Hepatocyte (in vitro differentiated cells): ENCODE measurements around the gene TUBB1. TPM values are rescaled to one million over a fixed set of nuclear protein-coding genes. Genes with fewer than 3 reads are reported as not detected.

Experiments
- DNase-seq: peaks from one replicate; pipeline ENCODE4 v3.0.0-alpha.2; 2016; ENCODE audit warnings: low spot score
- H2AFZ ChIP-seq: fragments of 200-600 bp; sonication (generic); 2 replicates; pipeline ENCODE4 v1.6.0; 2016; ENCODE audit warnings: antibody characterized with exemption, mild to moderate bottlenecking
- H3K27ac ChIP-seq: fragments of 200-600 bp; sonication (generic); 2 replicates; pipeline ENCODE4 v1.5.1; 2016; ENCODE audit warnings: mild to moderate bottlenecking
- H3K27me3 ChIP-seq: fragments of 200-600 bp; sonication (generic); 2 replicates; pipeline ENCODE4 v1.6.1; 2016
- H3K36me3 ChIP-seq: fragments of 200-600 bp; sonication (generic); replicated peaks from 2 replicates; pipeline ENCODE4 v1.5.1; 2016; ENCODE audit warnings: low read depth; ENCODE audit not compliant: insufficient read depth
- H3K4me1 ChIP-seq: fragments of 200-600 bp; sonication (generic); 2 replicates; pipeline ENCODE4 v1.5.1; 2016; ENCODE audit warnings: mild to moderate bottlenecking, moderate library complexity; ENCODE audit not compliant: insufficient read depth
- H3K4me2 ChIP-seq: fragments of 200-600 bp; sonication (generic); 2 replicates; pipeline ENCODE4 v1.6.0; 2016
- H3K4me3 ChIP-seq: fragments of 200-600 bp; sonication (generic); 2 replicates; pipeline ENCODE4 v1.5.1; 2016; ENCODE audit warnings: mild to moderate bottlenecking
- H3K79me2 ChIP-seq: fragments of 200-600 bp; sonication (generic); 2 replicates; pipeline ENCODE4 v1.6.0; 2017; ENCODE audit warnings: mild to moderate bottlenecking
- H3K9me2 ChIP-seq: fragments of 200-600 bp; sonication (generic); replicated peaks from 2 replicates; pipeline ENCODE4 v1.6.0; 2017; ENCODE audit warnings: mild to moderate bottlenecking; ENCODE audit not compliant: insufficient read depth
- H3K9me3 ChIP-seq: fragments of 200-600 bp; sonication (generic); 2 replicates; pipeline ENCODE4 v1.5.1; 2016; ENCODE audit warnings: low read depth, mild to moderate bottlenecking
- H4K20me1 ChIP-seq: fragments of 200-600 bp; sonication (generic); 2 replicates; pipeline ENCODE4 v1.6.0; 2016; ENCODE audit warnings: mild to moderate bottlenecking; ENCODE audit not compliant: insufficient read depth, poor library complexity, severe bottlenecking
- EZH2 ChIP-seq: fragments of 200-600 bp; sonication (generic); IDR thresholded peaks from 2 replicates; pipeline ENCODE4 v1.6.1; 2016; ENCODE audit warnings: antibody characterized with exemption, mild to moderate bottlenecking, borderline replicate concordance
- EZH2phosphoT487 ChIP-seq: fragments of 200-600 bp; sonication (generic); IDR thresholded peaks from one replicate; pipeline ENCODE4 v1.6.1; 2018; ENCODE audit warnings: antibody characterized with exemption, mild to moderate bottlenecking, low read depth, moderate library complexity; ENCODE audit not compliant: unreplicated experiment, severe bottlenecking
- WGBS: methylation state at CpG from one replicate; pipeline ENCODE4 v1.1.6; 2016; ENCODE audit warnings: low lambda C conversion rate; ENCODE audit errors: missing lambda C conversion rate; 5-methylcytosine and 5-hydroxymethylcytosine counted together
- polyA plus RNA-seq: library from polyadenylated mRNA; unstranded; fragments of >200 nt; fragmentation: Nextera tagmentation; extraction: Ambion mirVana; gene quantifications from 2 replicates; pipeline ENCODE4 v1.2.1, GENCODE V29; 2016
- total RNA-seq: library from RNA; depleted of rRNA; stranded (reverse); fragments of >200 nt; gene quantifications from 2 replicates; pipeline ENCODE4 v1.2.3, GENCODE V29; 2014
- TF ChIP-seq, protein P1 (sequence below): fragments of 200-600 bp; sonication (generic); IDR thresholded peaks from 2 replicates; pipeline ENCODE4 v1.5.1; 2016; ENCODE audit warnings: antibody characterized with exemption, mild to moderate bottlenecking; ENCODE audit not compliant: poor library complexity

Gene TUBB1
- total and polyA plus RNA-seq, 2 experiments from 2014 or later: 0.05 to 0.10 TPM

DNA sequence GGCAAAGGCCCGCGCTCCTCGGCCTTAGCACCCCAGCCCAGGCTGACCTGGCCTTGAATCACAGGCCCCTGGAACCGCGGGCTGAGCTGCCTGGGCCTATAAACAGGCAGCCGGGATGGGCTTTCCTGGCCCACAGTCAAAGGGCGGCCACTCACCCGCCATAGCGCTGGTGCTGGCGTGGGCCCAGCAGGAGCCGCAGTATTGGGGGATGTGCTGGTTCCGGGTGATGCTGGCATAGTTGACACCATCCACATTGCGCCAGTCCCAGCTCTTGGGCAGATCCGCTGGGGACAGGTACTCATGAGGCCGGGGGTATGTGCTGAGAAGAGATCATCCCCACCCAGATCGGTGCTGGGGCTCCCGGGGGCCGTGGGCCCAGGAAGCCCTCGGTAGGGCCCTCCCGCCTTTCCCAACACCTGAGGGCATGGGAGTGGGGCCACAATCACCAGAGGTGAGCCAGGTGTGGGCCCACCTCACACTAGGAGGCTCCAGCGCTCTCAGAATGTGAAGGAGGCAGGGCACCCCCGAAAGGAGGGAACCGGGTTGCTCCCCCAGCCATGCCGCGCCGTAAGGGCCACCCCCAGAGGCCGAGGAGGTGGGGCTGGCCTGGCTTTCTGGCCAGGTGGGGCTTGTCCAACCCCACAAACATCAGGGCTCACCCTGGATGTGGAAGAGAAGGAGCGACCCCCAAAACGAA is 12.9 kb upstream of the TUBB1 start:
- no peak for DNase-seq
- TF ChIP-seq EZH2phosphoT487 (no peak), EZH2 (no peak)
- TF ChIP-seq, protein P1, sequence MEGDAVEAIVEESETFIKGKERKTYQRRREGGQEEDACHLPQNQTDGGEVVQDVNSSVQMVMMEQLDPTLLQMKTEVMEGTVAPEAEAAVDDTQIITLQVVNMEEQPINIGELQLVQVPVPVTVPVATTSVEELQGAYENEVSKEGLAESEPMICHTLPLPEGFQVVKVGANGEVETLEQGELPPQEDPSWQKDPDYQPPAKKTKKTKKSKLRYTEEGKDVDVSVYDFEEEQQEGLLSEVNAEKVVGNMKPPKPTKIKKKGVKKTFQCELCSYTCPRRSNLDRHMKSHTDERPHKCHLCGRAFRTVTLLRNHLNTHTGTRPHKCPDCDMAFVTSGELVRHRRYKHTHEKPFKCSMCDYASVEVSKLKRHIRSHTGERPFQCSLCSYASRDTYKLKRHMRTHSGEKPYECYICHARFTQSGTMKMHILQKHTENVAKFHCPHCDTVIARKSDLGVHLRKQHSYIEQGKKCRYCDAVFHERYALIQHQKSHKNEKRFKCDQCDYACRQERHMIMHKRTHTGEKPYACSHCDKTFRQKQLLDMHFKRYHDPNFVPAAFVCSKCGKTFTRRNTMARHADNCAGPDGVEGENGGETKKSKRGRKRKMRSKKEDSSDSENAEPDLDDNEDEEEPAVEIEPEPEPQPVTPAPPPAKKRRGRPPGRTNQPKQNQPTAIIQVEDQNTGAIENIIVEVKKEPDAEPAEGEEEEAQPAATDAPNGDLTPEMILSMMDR: no peak
- no peaks in the 10 kb centered on the region for H3K9me3 ChIP-seq
- peak overlapping the region; percentile 98 for H3K4me2 ChIP-seq
- H3K27me3 ChIP-seq: no peaks in the 10 kb centered on the region
- no peaks in the 10 kb centered on the region for H3K36me3 ChIP-seq
- H3K9me2 ChIP-seq: no peaks in the 10 kb centered on the region
- H3K4me1 ChIP-seq: peaks cover 15% of the 10 kb centered on the region
- 72% methylated on average over 28 of the region's 29 CpGs for WGBS
- peaks cover 12% of the 10 kb centered on the region for H3K79me2 ChIP-seq
- peak overlapping the region; percentile 42 for H3K4me3 ChIP-seq
- H3K27ac ChIP-seq: peak overlapping the region; percentile 23
- H2AFZ ChIP-seq: peak overlapping the region; percentile 64
- H4K20me1 ChIP-seq: no peaks in the 10 kb centered on the region

DNA sequence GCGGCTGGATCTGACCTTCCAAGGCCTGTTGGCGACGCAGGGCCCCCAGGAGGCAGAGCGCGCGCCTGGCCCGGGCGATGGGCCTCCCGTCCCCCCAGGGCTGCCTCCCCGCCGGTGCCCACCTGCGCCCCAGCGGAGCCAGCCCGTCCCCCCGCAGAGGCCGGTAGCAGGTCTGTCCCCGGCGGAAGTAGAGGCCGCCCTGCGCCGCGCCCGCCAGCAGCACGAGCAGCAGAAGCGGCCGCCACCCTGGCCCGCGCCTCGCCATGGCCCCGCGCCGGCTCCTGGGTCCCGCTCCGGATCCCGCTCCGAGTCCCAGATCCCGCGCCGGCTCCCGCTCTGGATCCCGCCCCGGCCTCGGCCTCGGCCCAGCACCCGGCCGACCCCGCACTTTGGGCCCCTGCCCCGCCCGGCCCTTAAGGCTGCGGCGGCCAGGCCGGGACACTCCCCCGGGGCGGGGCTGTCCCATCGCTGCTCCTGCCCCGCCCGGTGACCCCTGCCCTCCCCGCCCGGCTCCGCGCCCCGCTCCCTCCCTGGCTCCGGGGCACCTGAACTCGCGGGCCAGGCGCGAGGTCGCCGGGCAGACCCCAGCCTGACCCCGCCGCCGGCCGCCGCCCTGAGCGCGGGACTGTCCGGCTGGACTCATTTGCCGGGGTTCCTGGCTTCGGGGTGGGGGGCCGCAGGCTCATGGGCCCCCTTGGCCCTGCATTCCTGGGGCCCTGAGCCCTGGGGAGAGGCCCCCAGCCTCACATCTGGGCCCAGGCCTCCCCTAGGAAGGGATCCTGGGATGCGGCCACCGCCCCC is 12.2 kb upstream of the TUBB1 start, which contains the start of gene CTSZ:
Gene CTSZ, minus strand, starts transcription at position 391 of the 801 bp plus-strand sequence. Its CDS starts 126 bp downstream, at position 265.
- TF ChIP-seq, protein P1: no peak
- TF ChIP-seq EZH2: no peak
- no peak for TF ChIP-seq EZH2phosphoT487
- no peaks in the 10 kb centered on the region for H4K20me1 ChIP-seq
- H2AFZ ChIP-seq: peak within 1 kb of the TSS; percentile 64
- H3K27me3 ChIP-seq: no peaks in the 10 kb centered on the region
- DNase-seq: peak; percentile 75
- WGBS: 16% methylated on average over 29 of the region's 82 CpGs
- H3K9me3 ChIP-seq: no peaks in the 10 kb centered on the region
- H3K4me3 ChIP-seq: peak within 1 kb of the TSS; percentile 42
- no peaks in the 10 kb centered on the region for H3K36me3 ChIP-seq
- peak within 1 kb of the TSS; percentile 23 for H3K27ac ChIP-seq
- H3K9me2 ChIP-seq: no peaks in the 10 kb centered on the region
- H3K79me2 ChIP-seq: peaks cover 12% of the 10 kb centered on the region
- peak within 1 kb of the TSS; percentile 98 for H3K4me2 ChIP-seq
- H3K4me1 ChIP-seq: peaks cover 15% of the 10 kb centered on the region

DNA sequence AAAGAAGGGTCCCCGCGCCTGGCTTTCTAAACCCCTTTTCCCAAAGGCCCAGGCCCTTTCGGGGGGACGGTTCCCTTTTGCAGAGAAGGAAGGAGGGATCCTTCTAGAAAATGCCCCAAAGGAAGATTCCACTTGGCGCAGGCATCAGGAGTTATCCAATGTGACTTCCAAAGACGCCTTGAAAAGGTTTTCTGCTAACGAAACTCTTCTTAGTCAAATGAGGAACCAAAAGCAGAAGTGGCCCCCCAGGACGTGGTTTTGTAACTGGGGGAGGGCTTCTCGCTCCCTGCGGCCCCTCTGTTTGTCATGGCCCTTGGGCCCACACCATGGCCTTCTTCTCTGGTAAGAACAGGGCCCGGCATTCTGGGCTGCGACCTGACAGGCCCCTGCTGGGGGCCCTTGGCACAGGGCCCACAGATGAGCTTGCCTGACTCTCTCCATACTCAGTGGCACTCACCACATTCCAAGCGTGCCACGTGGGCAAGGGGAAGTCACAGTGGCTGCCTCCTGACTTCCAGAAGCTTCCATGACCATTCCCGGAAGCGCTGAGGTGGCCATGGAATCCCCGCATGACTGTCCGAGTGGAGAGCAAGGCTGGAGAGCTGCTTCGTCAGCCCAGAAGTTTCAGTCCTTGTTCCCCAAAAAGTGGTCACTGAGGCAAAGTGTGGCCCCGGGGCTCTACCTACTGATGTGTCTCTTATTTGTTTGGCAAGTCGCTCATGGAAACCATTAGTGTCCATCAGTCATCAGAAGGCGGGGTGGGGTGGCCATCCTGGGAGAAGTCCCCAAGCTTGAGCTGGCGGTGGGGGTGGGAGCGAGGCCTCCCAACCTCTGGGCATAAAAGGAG is 11.3 kb upstream of the TUBB1 start:
- Histone ChIP-seq H3K36me3 (no peaks in the 10 kb centered on the region), H4K20me1 (no peaks in the 10 kb centered on the region), H3K27me3 (no peaks in the 10 kb centered on the region), H3K79me2 (peaks cover 12% of the 10 kb centered on the region), H2AFZ (peak overlapping the region; percentile 64), H3K4me3 (no peak overlapping the region), H3K27ac (no peak overlapping the region), H3K9me2 (no peaks in the 10 kb centered on the region), H3K4me1 (peaks cover 15% of the 10 kb centered on the region), H3K4me2 (peak overlapping the region; percentile 98), H3K9me3 (no peaks in the 10 kb centered on the region)
- TF ChIP-seq EZH2 (no peak), EZH2phosphoT487 (no peak)
- TF ChIP-seq, protein P1: no peak
- 96% methylated on average over 23 of the region's 24 CpGs for WGBS
- DNase-seq: no peak
